Heart left ventricle (tissue), 13 donors: ENCODE data around the gene SUFU.

Source experiments
- CTCF ChIP-seq, 12 donors: fragments of 200-600 bp; sonication (generic) in 4 of 12; IDR thresholded peaks; one replicate each; pipeline versions ENCODE4 v1.5.0 to v1.8.0; 2018 to 2022; ENCODE audit warnings: antibody characterized with exemption in 12 of 12, mild to moderate bottlenecking in 5 of 12
- POLR2A ChIP-seq, 2 donors: fragments of 450-650 bp; IDR thresholded peaks; one replicate each; pipeline ENCODE4 v1.6.1; 2017; ENCODE audit warnings: antibody characterized with exemption in 2 of 2, mild to moderate bottlenecking in 2 of 2, moderate library complexity in 2 of 2
- donor health status: ischemic (EF 13 %, LVEDD 7.1; RV severe dilation, severe dysfunction).
- donor health status: DM: no; HTN: yes; CAD: no.
- donor health status: DM: no; HTN: no; CAD: no.
- donor health status: ischemic (EF 25% LVEDD 6.9; RV normal size, moderate dysfunction).
- donor health status: ischemic (EF 25% LVEDD 5.7; RV mildly dilated, moderate dysfunction).
- donor health status: ischemic (EF 35%, LVEDD 5.7; RV mildly dilated, moderate dysfunction).
- donor health status: nonischemic (EF 11% LVEDD 7.7; RV severe dilation, severe dysfunction).
- donor health status: DM: yes; HTN: yes; CAD: no.
- donor health status: PGD.
- donor health status: ischemic (EF 29% LVEDD 5.4; RV normal size, mild dysfunction).
- donor health status: nonischemic (EF 23%, LVEDD 6.1; RV moderate dilation, normal function).

- TF ChIP-seq CTCF (IDR thresholded peaks at IDR 0.05) = no peak
- no peak for TF ChIP-seq POLR2A (IDR thresholded peaks at IDR 0.05)
These were observed 100.2 kb downstream of the SUFU start for GRCh38 chr10:102603946-102604345.
